Stomach smooth muscle (tissue), 2 donors: ENCODE measurements around the gene NOP14.
"Not testable (repeated sequence)": the region's sequence is repeated elsewhere in the genome, so short reads cannot be mapped to it uniquely, and the experiment has no call there.

Experiments
- H3K27ac ChIP-seq: one replicate; pipeline ENCODE4 v1.7.0; 2013; ENCODE audit warnings: mild to moderate bottlenecking, low read length, inconsistent platforms
- H3K27me3 ChIP-seq, 2 donors: one replicate each; pipeline ENCODE4 v1.7.0; 2013; ENCODE audit warnings: low read length in 2 of 2; ENCODE audit not compliant: insufficient read depth in 2 of 2, control insufficient read depth in 1 of 2
- H3K36me3 ChIP-seq, 2 donors: one replicate each; pipeline ENCODE4 v1.7.0; 2013; ENCODE audit warnings: low read length in 2 of 2; ENCODE audit not compliant: control insufficient read depth in 2 of 2, insufficient read depth in 2 of 2
- H3K4me1 ChIP-seq: one replicate; pipeline ENCODE4 v1.7.0; 2013; ENCODE audit warnings: low read length; ENCODE audit not compliant: control insufficient read depth, insufficient read depth
- H3K4me3 ChIP-seq, 2 donors: one replicate each; pipeline ENCODE4 v1.7.0; 2013; ENCODE audit warnings: low read length in 2 of 2
- H3K9ac ChIP-seq, 2 donors: one replicate each; pipeline ENCODE4 v1.7.0; 2013; ENCODE audit warnings: low read length in 2 of 2, mild to moderate bottlenecking in 1 of 2
- H3K9me3 ChIP-seq, 2 donors: one replicate each; pipeline ENCODE4 v1.7.0; 2013; ENCODE audit warnings: low read length in 2 of 2; ENCODE audit not compliant: control insufficient read depth in 2 of 2
- donor health status: healthy.
- donor health status: Pancreatic carcinoma.

NOP14 gene

GRCh38 chr4:2961811-2962441 is 1.3 kb downstream of the NOP14 start:
- no peak overlapping the region for H3K27ac ChIP-seq
- H3K9me3 ChIP-seq = no peaks in the 10 kb centered on the region
- peak overlapping the region; percentile 84 to 97 for H3K4me3 ChIP-seq
- peak overlapping the region; percentile 92 to 96 for H3K9ac ChIP-seq
- peaks cover 4 to 13% of the 10 kb centered on the region in 2 donors for H3K36me3 ChIP-seq
- H3K27me3 ChIP-seq = no peaks in the 10 kb centered on the region
- peaks cover 22% of the 10 kb centered on the region for H3K4me1 ChIP-seq

- no peaks in the 10 kb centered on the region for H3K27me3 ChIP-seq
- H3K4me1 ChIP-seq = peaks cover 22% of the 10 kb centered on the region
- H3K9me3 ChIP-seq = no peaks in the 10 kb centered on the region
- peaks cover 6 to 17% of the 10 kb centered on the region in 2 donors for H3K36me3 ChIP-seq
- peak overlapping the region; percentile 4 to 5 for H3K9ac ChIP-seq
- H3K4me3 ChIP-seq = peak overlapping the region in 1 of 2 donors; percentile 97
- no peak overlapping the region for H3K27ac ChIP-seq
These were observed 1.8 kb downstream of the NOP14 start for GRCh38 chr4:2961421-2961810.

- not testable (repeated sequence) for H3K27me3 ChIP-seq, H3K9ac ChIP-seq, H3K4me3 ChIP-seq, H3K9me3 ChIP-seq, H3K27ac ChIP-seq
- Histone ChIP-seq H3K36me3 (peaks cover 15 to 20% of the 10 kb centered on the region in 2 donors), H3K4me1 (peaks cover 22% of the 10 kb centered on the region)
These were observed 2.8 kb downstream of the NOP14 start for GRCh38 chr4:2960450-2960849.

DNA sequence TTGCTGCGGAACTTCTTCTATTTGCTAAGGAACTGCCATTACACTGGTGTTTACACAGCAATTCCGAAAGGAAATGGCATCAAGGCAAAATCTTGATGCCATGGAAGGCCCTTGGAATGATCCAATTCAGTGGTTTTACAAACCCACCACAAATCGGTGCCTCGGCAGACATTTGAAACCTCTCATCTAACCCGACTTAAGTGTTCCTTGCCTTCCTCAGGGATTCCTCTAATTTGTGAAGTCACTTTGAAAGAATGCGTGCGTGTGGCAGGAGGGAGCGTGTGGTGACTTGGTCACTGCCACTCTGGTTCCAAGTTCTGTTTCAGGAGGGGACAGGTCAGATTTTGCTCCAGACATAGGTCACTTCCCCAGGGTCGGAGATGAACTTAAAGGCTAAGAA is 4.8 kb downstream of the NOP14 start:
- H3K9me3 ChIP-seq = no peaks in the 10 kb centered on the region
- H3K36me3 ChIP-seq = peaks cover 15 to 23% of the 10 kb centered on the region in 2 donors
- H3K27ac ChIP-seq = no peak overlapping the region
- H3K4me1 ChIP-seq = peaks cover 15% of the 10 kb centered on the region
- H3K4me3 ChIP-seq = no peak overlapping the region
- H3K9ac ChIP-seq = no peak overlapping the region
- no peaks in the 10 kb centered on the region for H3K27me3 ChIP-seq

- not testable (repeated sequence) for H3K4me1 ChIP-seq, H3K9me3 ChIP-seq, H3K27me3 ChIP-seq, H3K9ac ChIP-seq, H3K4me3 ChIP-seq, H3K27ac ChIP-seq
- peaks cover 34 to 44% of the 10 kb centered on the region in 2 donors for H3K36me3 ChIP-seq
These were observed 7.8 kb downstream of the NOP14 start for GRCh38 chr4:2955186-2956044.

GRCh38 chr4:2954358-2955185 is 8.6 kb downstream of the NOP14 start:
- Histone ChIP-seq H3K9me3 (no peaks in the 10 kb centered on the region), H3K27ac (no peak overlapping the region), H3K36me3 (peaks cover 43 to 52% of the 10 kb centered on the region in 2 donors)

GRCh38 chr4:2953496-2953895 is 9.7 kb downstream of the NOP14 start:
- Histone ChIP-seq H3K9ac (no peak overlapping the region), H3K27ac (no peak overlapping the region), H3K36me3 (peaks cover 51 to 56% of the 10 kb centered on the region in 2 donors)

More at GRCh38 chr4:2954358-2955185, 8.6 kb downstream of the NOP14 start:
- Histone ChIP-seq H3K9ac (no peak overlapping the region), H3K27me3 (no peaks in the 10 kb centered on the region), H3K4me1 (peaks cover 4% of the 10 kb centered on the region), H3K4me3 (no peak overlapping the region)

GRCh38 chr4:2950221-2950989 is 12.8 kb downstream of the NOP14 start:
- Histone ChIP-seq H3K4me3 (no peak overlapping the region), H3K9me3 (no peaks in the 10 kb centered on the region), H3K27me3 (no peaks in the 10 kb centered on the region), H3K4me1 (peaks cover 2% of the 10 kb centered on the region), H3K9ac (no peak overlapping the region), H3K36me3 (peaks cover 61 to 64% of the 10 kb centered on the region in 2 donors), H3K27ac (no peak overlapping the region)

More at GRCh38 chr4:2953496-2953895, 9.7 kb downstream of the NOP14 start:
- Histone ChIP-seq H3K27me3 (no peaks in the 10 kb centered on the region), H3K4me3 (no peak overlapping the region), H3K9me3 (no peaks in the 10 kb centered on the region), H3K4me1 (peaks cover 3% of the 10 kb centered on the region)

GRCh38 chr4:2949782-2950125 is 13.5 kb downstream of the NOP14 start:
- H3K27ac ChIP-seq = no peak overlapping the region
- no peaks in the 10 kb centered on the region for H3K9me3 ChIP-seq
- H3K9ac ChIP-seq = no peak overlapping the region
- H3K4me3 ChIP-seq = no peak overlapping the region
- H3K4me1 ChIP-seq = peaks cover 2% of the 10 kb centered on the region
- H3K36me3 ChIP-seq = peaks cover 66 to 69% of the 10 kb centered on the region in 2 donors
- H3K27me3 ChIP-seq = no peaks in the 10 kb centered on the region
